ENCODE data around the gene ZNF618. TPM values are rescaled to one million over a fixed set of nuclear protein-coding genes. Genes with fewer than 3 reads are reported as not detected.
A peak's percentile ranks its signal among the peaks of the same experiment; 100 is the strongest.

The ZNF618 gene
- total RNA-seq, 2 experiments from 2014 or later, result 0.34 to 0.42 TPM

DNA sequence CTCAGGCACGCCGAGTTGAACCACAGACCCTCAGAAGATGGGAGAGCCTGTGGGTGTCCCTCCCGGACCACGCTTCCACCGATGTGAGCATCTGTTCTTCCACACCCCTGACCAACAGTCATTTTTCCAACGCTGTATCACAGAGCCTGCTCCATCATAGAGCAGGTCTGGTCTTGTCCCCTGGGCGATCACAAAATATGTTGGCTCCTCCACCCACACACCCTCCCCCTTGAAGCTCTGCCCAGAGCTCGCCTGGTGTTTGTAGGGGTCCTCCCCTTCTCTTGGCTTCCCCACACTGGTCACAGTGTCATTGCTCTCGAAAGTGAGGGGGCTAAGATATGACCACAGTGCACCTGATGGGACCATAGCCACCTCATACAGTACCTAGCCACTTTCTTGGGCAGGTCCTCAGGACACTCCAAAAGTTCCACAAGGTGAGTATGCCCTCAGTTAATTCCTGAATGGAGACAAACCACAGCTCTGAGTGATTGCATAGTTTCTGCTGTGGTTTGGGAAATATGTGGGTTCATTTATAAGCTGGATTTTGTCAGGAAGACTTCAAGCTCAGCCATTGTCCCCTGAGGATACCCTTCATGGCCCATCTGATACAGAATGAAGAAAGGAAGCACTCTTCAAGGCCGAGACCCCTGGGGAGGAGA lies 3.5 kb upstream of the ZNF618 start:
- peaks cover 1% of the 10 kb centered on the region for H3K36me3 Mint-ChIP-seq (ENCODE audit: low read depth)
- no peak for ATAC-seq
- peaks cover 30% of the 10 kb centered on the region for H3K27me3 Mint-ChIP-seq (ENCODE audit: low read depth)
- no peak for DNase-seq
- peaks cover 5% of the 10 kb centered on the region for H3K4me1 Mint-ChIP-seq (ENCODE audit: low read depth)
- H3K4me3 Mint-ChIP-seq, result no peak overlapping the region
- H3K9me3 Mint-ChIP-seq (ENCODE audit: insufficient read depth), result no peaks in the 10 kb centered on the region
- ChIA-PET POLR2A (no interaction called here), CTCF (no interaction called here)
- H3K27ac Mint-ChIP-seq, result no peak overlapping the region

GRCh38 chr9:113873446-113873845 lies 2.7 kb upstream of the ZNF618 start:
- ATAC-seq (no peak), DNase-seq (no peak)
- Mint-ChIP-seq H3K4me1 (ENCODE audit: low read depth) (peaks cover 5% of the 10 kb centered on the region), H3K27me3 (ENCODE audit: low read depth) (peaks cover 26% of the 10 kb centered on the region), H3K4me3 (no peak overlapping the region), H3K27ac (no peak overlapping the region), H3K36me3 (ENCODE audit: low read depth) (peaks cover 1% of the 10 kb centered on the region), H3K9me3 (ENCODE audit: insufficient read depth) (no peaks in the 10 kb centered on the region)
- ChIA-PET CTCF (no interaction called here), POLR2A (no interaction called here)

GRCh38 chr9:113873926-113874325 lies 2.2 kb upstream of the ZNF618 start:
- Mint-ChIP-seq H3K36me3 (ENCODE audit: low read depth) (peaks cover 1% of the 10 kb centered on the region), H3K27ac (no peak overlapping the region), H3K4me3 (no peak overlapping the region), H3K4me1 (ENCODE audit: low read depth) (peaks cover 5% of the 10 kb centered on the region), H3K27me3 (ENCODE audit: low read depth) (peaks cover 26% of the 10 kb centered on the region), H3K9me3 (ENCODE audit: insufficient read depth) (no peaks in the 10 kb centered on the region)
- DNase-seq (no peak), ATAC-seq (no peak)
- ChIA-PET POLR2A (no interaction called here), CTCF (no interaction called here)

DNA sequence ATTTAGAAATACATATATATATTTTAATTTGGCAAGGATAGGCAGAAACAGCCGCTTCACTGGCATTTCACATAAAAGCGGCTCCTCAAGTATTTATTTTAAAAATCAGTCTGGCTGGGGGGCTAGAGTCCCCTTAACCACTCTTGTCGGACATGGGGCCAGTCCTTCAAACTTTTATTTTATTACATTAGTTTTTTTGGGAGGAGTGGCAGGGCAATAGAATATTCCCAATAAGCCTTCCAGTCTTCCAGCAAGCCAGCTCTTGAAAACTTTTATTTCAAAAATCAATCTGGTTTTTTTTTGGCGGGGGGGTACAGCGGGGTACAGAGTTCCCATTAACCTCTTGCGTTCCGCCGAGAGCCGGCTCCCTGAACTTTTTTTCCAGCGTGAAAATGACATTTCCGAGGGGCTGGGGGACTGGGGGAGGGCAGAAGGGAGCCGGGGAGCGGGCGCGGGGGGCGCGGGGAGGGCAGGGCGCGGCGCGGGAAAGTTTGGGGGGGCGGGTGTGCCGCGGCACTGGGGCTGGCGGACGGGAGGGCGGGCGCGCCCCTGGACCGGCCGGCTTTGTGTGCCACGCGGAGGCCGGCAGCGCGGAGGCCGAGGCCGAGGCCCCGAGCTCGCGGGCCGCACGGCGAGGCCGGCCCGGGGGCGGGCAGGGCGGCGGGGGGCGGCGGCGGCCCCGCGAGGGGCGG lies 504 bp upstream of the ZNF618 start:
- H3K27ac Mint-ChIP-seq, result no peak overlapping the region
- peaks cover 1% of the 10 kb centered on the region for H3K36me3 Mint-ChIP-seq (ENCODE audit: low read depth)
- H3K4me3 Mint-ChIP-seq, result peak overlapping the region; percentile 49
- CTCF ChIA-PET, result no interaction called here
- POLR2A ChIA-PET, result no interaction called here
- peaks cover 5% of the 10 kb centered on the region for H3K4me1 Mint-ChIP-seq (ENCODE audit: low read depth)
- peaks cover 26% of the 10 kb centered on the region for H3K27me3 Mint-ChIP-seq (ENCODE audit: low read depth)
- ATAC-seq (peak; percentile 58), DNase-seq (no peak)
- H3K9me3 Mint-ChIP-seq (ENCODE audit: insufficient read depth), result no peaks in the 10 kb centered on the region

GRCh38 chr9:113876993-113877368 lies 872 bp downstream of the ZNF618 start:
- DNase-seq (no peak), ATAC-seq (no peak)
- Mint-ChIP-seq H3K4me3 (peak overlapping the region; percentile 93), H3K9me3 (ENCODE audit: insufficient read depth) (no peaks in the 10 kb centered on the region), H3K27me3 (ENCODE audit: low read depth) (peaks cover 26% of the 10 kb centered on the region), H3K36me3 (ENCODE audit: low read depth) (peaks cover 1% of the 10 kb centered on the region), H3K4me1 (ENCODE audit: low read depth) (peaks cover 5% of the 10 kb centered on the region), H3K27ac (no peak overlapping the region)
- CTCF ChIA-PET, result interaction anchor here (1.3 kb wide), 1 partner anchor 70 kb away, joined by 4 read pairs; no protein-coding TSS in a partner anchor
- POLR2A ChIA-PET, result interaction anchor here (0.7 kb wide), 1 partner anchor 30 kb away, joined by 3 read pairs; no protein-coding TSS in a partner anchor

DNA sequence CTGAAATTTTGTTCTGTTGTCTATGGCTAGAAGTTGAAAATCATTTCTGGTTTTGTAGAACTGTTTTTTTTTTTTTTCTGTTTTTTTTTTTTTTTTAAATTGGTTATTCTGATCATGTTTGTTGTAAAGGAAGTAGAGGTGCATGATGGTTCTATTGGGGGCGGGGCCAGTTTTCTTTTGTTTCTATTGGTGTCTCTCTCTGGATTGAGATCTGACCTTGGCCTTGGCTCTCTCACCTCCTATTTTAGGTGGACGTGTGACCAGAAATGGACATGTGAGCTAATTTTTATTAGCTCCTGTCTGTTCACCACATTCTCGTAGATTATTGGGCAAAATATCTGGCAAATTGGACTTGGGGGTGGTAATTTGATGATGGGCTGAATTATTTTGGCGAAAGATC lies 3.2 kb downstream of the ZNF618 start:
- no peak overlapping the region for H3K27ac Mint-ChIP-seq
- ChIA-PET CTCF (no interaction called here), POLR2A (interaction anchor here (0.6 kb wide), 1 partner anchor 179 kb away, joined by 3 read pairs; no protein-coding TSS in a partner anchor)
- H3K4me1 Mint-ChIP-seq (ENCODE audit: low read depth), result peaks cover 5% of the 10 kb centered on the region
- H3K4me3 Mint-ChIP-seq, result no peak overlapping the region
- H3K27me3 Mint-ChIP-seq (ENCODE audit: low read depth), result peaks cover 12% of the 10 kb centered on the region
- no peak for ATAC-seq
- H3K36me3 Mint-ChIP-seq (ENCODE audit: low read depth), result peaks cover 1% of the 10 kb centered on the region
- DNase-seq, result no peak
- no peaks in the 10 kb centered on the region for H3K9me3 Mint-ChIP-seq (ENCODE audit: insufficient read depth)

DNA sequence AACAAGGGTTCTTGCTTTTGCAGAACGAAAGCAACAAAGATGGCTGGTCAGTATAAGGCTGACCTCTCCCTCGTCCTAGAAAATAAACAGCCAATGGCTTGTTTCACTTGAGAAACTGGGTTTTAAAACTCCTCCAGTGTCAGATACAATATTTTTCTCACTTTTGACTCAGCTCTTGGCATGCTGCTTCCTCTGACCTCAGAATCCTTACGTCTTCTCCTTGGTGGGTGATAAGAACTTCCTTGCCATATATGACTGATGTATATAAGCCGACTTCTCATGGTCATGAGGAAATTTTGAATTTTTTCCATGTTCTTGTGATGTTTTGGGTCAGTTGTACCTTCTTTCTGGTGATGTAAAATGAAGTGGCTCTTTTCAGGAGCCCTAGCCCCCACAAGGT lies 3.8 kb downstream of the ZNF618 start:
- DNase-seq, result no peak
- POLR2A ChIA-PET, result interaction anchor here (0.6 kb wide), 1 partner anchor 178 kb away, joined by 3 read pairs; no protein-coding TSS in a partner anchor
- peaks cover 1% of the 10 kb centered on the region for H3K36me3 Mint-ChIP-seq (ENCODE audit: low read depth)
- H3K4me3 Mint-ChIP-seq, result no peak overlapping the region
- ATAC-seq, result no peak
- H3K9me3 Mint-ChIP-seq (ENCODE audit: insufficient read depth), result no peaks in the 10 kb centered on the region
- H3K27me3 Mint-ChIP-seq (ENCODE audit: low read depth), result peaks cover 6% of the 10 kb centered on the region
- CTCF ChIA-PET, result no interaction called here
- H3K27ac Mint-ChIP-seq, result no peak overlapping the region
- H3K4me1 Mint-ChIP-seq (ENCODE audit: low read depth), result peaks cover 5% of the 10 kb centered on the region

GRCh38 chr9:113882181-113882580 lies 6.1 kb downstream of the ZNF618 start:
- ChIA-PET CTCF (no interaction called here), POLR2A (no interaction called here)
- no peak for ATAC-seq
- no peak for DNase-seq
- H3K9me3 Mint-ChIP-seq (ENCODE audit: insufficient read depth), result no peaks in the 10 kb centered on the region
- H3K4me1 Mint-ChIP-seq (ENCODE audit: low read depth), result peaks cover 18% of the 10 kb centered on the region
- peaks cover under 1% of the 10 kb centered on the region for H3K27me3 Mint-ChIP-seq (ENCODE audit: low read depth)
- H3K27ac Mint-ChIP-seq, result no peak overlapping the region
- no peak overlapping the region for H3K4me3 Mint-ChIP-seq
- H3K36me3 Mint-ChIP-seq (ENCODE audit: low read depth), result peaks cover 1% of the 10 kb centered on the region

DNA sequence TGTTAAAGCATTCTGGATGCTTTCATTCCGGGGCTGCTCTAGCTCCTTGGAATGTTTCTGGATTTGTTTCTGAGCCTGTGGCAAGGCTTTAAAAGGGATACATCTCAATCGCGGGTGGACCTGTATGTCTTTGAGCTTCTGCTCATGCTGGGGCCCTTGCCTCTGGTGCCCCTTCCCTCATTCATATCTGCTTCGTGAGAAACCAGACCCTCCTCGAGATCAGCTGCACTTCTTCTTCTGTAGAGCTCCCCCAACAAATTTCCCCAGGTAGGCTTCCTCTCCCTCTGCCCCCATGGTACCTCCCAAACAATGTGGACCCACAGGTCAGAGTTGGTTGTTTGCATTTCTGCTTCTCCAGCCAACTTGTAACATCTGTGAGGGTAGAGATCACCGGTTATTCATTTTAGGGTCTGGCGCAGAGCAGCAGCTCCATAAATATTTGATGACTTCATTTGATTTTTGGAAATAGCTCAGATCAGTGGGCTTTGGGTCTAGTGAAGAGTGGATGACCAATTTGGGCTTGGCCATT lies 6.6 kb downstream of the ZNF618 start:
- ChIA-PET POLR2A (no interaction called here), CTCF (no interaction called here)
- ATAC-seq, result no peak
- DNase-seq, result no peak
- Mint-ChIP-seq H3K4me3 (no peak overlapping the region), H3K9me3 (ENCODE audit: insufficient read depth) (no peaks in the 10 kb centered on the region), H3K27me3 (ENCODE audit: low read depth) (no peaks in the 10 kb centered on the region), H3K27ac (no peak overlapping the region), H3K36me3 (ENCODE audit: low read depth) (peaks cover 1% of the 10 kb centered on the region), H3K4me1 (ENCODE audit: low read depth) (peaks cover 18% of the 10 kb centered on the region)

GRCh38 chr9:113885183-113886025 lies 9.3 kb downstream of the ZNF618 start:
- Mint-ChIP-seq H3K27ac (no peak overlapping the region), H3K4me3 (no peak overlapping the region), H3K9me3 (ENCODE audit: insufficient read depth) (no peaks in the 10 kb centered on the region), H3K27me3 (ENCODE audit: low read depth) (peaks cover 2% of the 10 kb centered on the region), H3K4me1 (ENCODE audit: low read depth) (peaks cover 18% of the 10 kb centered on the region), H3K36me3 (ENCODE audit: low read depth) (peaks cover 1% of the 10 kb centered on the region)
- ATAC-seq, result no peak
- CTCF ChIA-PET, result interaction anchor here (1.0 to 1.4 kb wide), 2 partner anchors 78 to 203 kb away, joined by 4 read pairs; no protein-coding TSS in a partner anchor
- DNase-seq, result no peak
- POLR2A ChIA-PET, result no interaction called here

- Mint-ChIP-seq H3K4me1 (ENCODE audit: low read depth) (peaks cover 18% of the 10 kb centered on the region), H3K27ac (peak overlapping the region; percentile 62), H3K36me3 (ENCODE audit: low read depth) (peaks cover 1% of the 10 kb centered on the region), H3K9me3 (ENCODE audit: insufficient read depth) (no peaks in the 10 kb centered on the region), H3K4me3 (peak overlapping the region; percentile 68), H3K27me3 (ENCODE audit: low read depth) (peaks cover 2% of the 10 kb centered on the region)
- CTCF ChIA-PET, result interaction anchor here (1.0 to 1.4 kb wide), 2 partner anchors 78 to 203 kb away, joined by 4 read pairs; no protein-coding TSS in a partner anchor
- ATAC-seq (peak; percentile 39), DNase-seq (no peak)
- POLR2A ChIA-PET, result no interaction called here
Measured at GRCh38 chr9:113886026-113886369, 9.9 kb downstream of the ZNF618 start.

GRCh38 chr9:113886466-113886865 lies 10.4 kb downstream of the ZNF618 start:
- CTCF ChIA-PET, result interaction anchor here (1.4 kb wide), 1 partner anchor 79 kb away, joined by 4 read pairs; no protein-coding TSS in a partner anchor
- H3K36me3 Mint-ChIP-seq (ENCODE audit: low read depth), result peaks cover 1% of the 10 kb centered on the region
- peaks cover 2% of the 10 kb centered on the region for H3K27me3 Mint-ChIP-seq (ENCODE audit: low read depth)

More at GRCh38 chr9:113886466-113886865, 10.4 kb downstream of the ZNF618 start:
- peak overlapping the region; percentile 68 for H3K4me3 Mint-ChIP-seq
- DNase-seq, result no peak
- H3K27ac Mint-ChIP-seq, result peak overlapping the region; percentile 67
- ATAC-seq, result peak; percentile 42
- H3K9me3 Mint-ChIP-seq (ENCODE audit: insufficient read depth), result no peaks in the 10 kb centered on the region
- POLR2A ChIA-PET, result no interaction called here
- H3K4me1 Mint-ChIP-seq (ENCODE audit: low read depth), result peaks cover 18% of the 10 kb centered on the region
